ENCODE data around the gene ZNF423.

Gene ZNF423

DNA sequence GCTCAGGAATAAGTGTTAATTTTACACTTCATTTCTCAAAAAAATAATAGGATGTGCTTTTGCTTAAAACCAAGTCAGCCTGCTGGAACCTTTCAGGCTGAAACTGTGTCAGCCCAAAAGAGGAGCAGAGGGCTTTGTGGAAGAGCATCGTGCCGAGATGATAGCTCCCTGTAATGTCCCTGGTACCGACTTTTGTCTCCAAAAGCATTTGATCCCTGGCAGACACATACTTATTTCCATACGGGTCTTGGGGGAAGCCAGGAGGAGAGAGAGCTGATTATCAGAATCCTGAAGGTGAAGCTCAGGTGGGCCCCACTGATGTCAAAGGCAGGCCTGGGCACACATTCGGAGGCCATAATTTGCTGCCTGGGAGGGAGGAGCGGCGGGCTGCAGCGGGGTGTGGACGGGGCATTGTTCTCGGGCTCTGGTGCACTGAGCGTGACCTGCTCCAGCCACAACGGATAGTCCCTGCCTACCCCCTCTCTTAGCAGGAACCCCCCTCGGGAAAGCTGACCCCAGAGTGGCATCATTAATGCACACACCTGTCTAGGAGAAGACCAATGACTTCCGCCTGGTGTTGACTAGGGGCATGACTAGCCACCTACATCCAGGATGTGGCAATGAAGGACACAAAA, 326.4 kb downstream of the ZNF423 start:
- no peak for TF ChIP-seq CTCF (IDR thresholded peaks at IDR 0.05; ENCODE audit: insufficient read depth, low read depth, low read length, missing control alignments)
- no peak for DNase-seq (ENCODE audit: low read depth)
- H3K4me3 ChIP-seq (ENCODE audit: low read length): no peak overlapping the region

GRCh38 chr16:49528866-49529288, 327.0 kb downstream of the ZNF423 start:
- H3K4me3 ChIP-seq (ENCODE audit: low read length): no peak overlapping the region
- DNase-seq (ENCODE audit: low read depth): no peak
- TF ChIP-seq CTCF (IDR thresholded peaks at IDR 0.05; ENCODE audit: insufficient read depth, low read depth, low read length, missing control alignments): no peak

DNA sequence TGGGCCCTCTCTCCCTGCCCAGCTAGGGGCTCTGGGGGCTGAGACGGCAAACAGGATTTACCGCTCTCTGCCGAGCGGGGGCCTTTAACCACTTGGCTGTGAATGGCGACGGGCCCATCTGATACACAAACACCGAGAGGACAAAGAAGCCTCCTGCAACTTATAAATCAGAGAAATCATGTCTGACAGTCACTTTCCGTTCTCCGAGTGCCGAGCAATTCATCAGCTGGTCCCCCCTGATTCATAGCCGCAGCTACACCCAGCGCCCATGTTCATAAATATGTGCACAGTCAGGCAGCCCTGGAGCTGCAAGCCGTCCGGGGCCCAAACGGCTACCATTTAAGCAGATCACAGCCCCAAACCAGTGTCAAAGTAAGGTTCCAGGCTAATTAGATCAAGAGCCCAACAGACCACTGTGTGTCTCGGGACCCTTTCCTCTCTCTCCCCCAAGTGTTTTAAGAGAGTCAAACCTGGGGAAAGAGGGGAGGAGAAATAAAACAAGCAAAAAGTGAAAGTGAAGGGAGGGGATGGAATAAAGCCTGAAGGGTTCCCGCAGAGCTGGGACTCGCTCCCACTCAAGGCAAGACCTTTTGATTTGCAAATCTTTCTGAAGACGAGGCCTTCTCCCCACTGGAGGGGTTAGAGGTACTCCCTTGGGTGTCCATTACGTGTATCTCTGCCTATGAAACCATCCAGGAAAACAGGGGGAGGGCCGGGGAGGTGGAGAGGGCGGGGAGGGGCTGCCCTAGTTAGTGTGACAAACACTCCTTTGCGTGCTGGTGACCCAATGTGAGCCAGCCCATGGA, 327.6 kb downstream of the ZNF423 start:
- DNase-seq (ENCODE audit: low read depth): no peak
- TF ChIP-seq CTCF (IDR thresholded peaks at IDR 0.05; ENCODE audit: insufficient read depth, low read depth, low read length, missing control alignments): no peak
- H3K4me3 ChIP-seq (ENCODE audit: low read length): no peak overlapping the region

- DNase-seq (ENCODE audit: low read depth): no peak
- no peak for TF ChIP-seq CTCF (IDR thresholded peaks at IDR 0.05; ENCODE audit: insufficient read depth, low read depth, low read length, missing control alignments)
- no peak overlapping the region for H3K4me3 ChIP-seq (ENCODE audit: low read length)
Observed at GRCh38 chr16:49527611-49528010, 328.3 kb downstream of the ZNF423 start.

GRCh38 chr16:49526860-49527365, 329.0 kb downstream of the ZNF423 start:
- H3K4me3 ChIP-seq (ENCODE audit: low read length): no peak overlapping the region
- no peak for DNase-seq (ENCODE audit: low read depth)
- no peak for TF ChIP-seq CTCF (IDR thresholded peaks at IDR 0.05; ENCODE audit: insufficient read depth, low read depth, low read length, missing control alignments)

- no peak for TF ChIP-seq CTCF (IDR thresholded peaks at IDR 0.05; ENCODE audit: insufficient read depth, low read depth, low read length, missing control alignments)
- no peak overlapping the region for H3K4me3 ChIP-seq (ENCODE audit: low read length)
- no peak for DNase-seq (ENCODE audit: low read depth)
Observed at GRCh38 chr16:49524947-49525315, 331.0 kb downstream of the ZNF423 start.
